Right lobe of liver (tissue), 6 donors: ENCODE data around the gene DIP2C. TPM values are rescaled to one million over a fixed set of nuclear protein-coding genes. Genes with fewer than 3 reads are reported as not detected.
A peak's percentile ranks its signal among the peaks of the same experiment; 100 is the strongest.

Experiments used
- ATAC-seq, 4 donors: fragments of 200-7000 bp; cut with Tn5 transposase; one replicate each; pipeline ENCODE4 v1.9.1; 2020; ENCODE audit warnings: mild to moderate bottlenecking in 4 of 4, moderate library complexity in 4 of 4
- DNase-seq, 3 donors: peaks; one replicate each; pipeline ENCODE4 v3.0.0-alpha.2; 2020
- H3K27ac ChIP-seq, 3 donors: fragments of 200-600 bp; one replicate each; pipeline ENCODE4 v1.8.0; 2022
- H3K27me3 ChIP-seq, 2 donors: fragments of 200-600 bp; one replicate each; pipeline ENCODE4 v1.8.0; 2022
- H3K36me3 ChIP-seq, 4 donors: fragments of 200-600 bp; sonication (generic) in 1 of 4; one replicate each; pipeline versions ENCODE4 v1.5.1 to v1.8.0; 2017 to 2022; ENCODE audit warnings: control low read depth in 1 of 4
- H3K4me1 ChIP-seq, 4 donors: fragments of 200-600 bp; sonication (generic) in 1 of 4; one replicate each; pipeline versions ENCODE4 v1.5.1 to v1.8.0; 2017 to 2022; ENCODE audit warnings: control low read depth in 1 of 4
- H3K4me3 ChIP-seq, 3 donors: fragments of 200-600 bp; one replicate each; pipeline ENCODE4 v1.8.0; 2022
- H3K9me3 ChIP-seq, 4 donors: fragments of 200-600 bp; sonication (generic) in 1 of 4; one replicate each; pipeline versions ENCODE4 v1.5.1 to v1.8.0; 2017 to 2022; ENCODE audit warnings: control low read depth in 1 of 4
- POLR2A ChIP-seq: fragments of 450-650 bp; IDR thresholded peaks from one replicate; pipeline ENCODE4 v1.6.1; 2017; ENCODE audit warnings: antibody characterized with exemption, mild to moderate bottlenecking
- WGBS: methylation state at CpG from one replicate; pipeline ENCODE4 v1.1.6; 2018; ENCODE audit warnings: low coverage, low lambda C conversion rate; ENCODE audit not compliant: insufficient coverage; ENCODE audit errors: missing lambda C conversion rate; 5-methylcytosine and 5-hydroxymethylcytosine counted together
- intact Hi-C, 2 donors: fragments of 100-400 bp; cut with DNase I; formaldehyde crosslinking; loops; one replicate each; pipeline versions ENCODE4 v1.11.2 to v1.14.1; 2022
- total RNA-seq, 6 experiments: library from RNA; depleted of rRNA in 2 of 6; stranded (reverse); fragments of >200 nt in 2 of 6; fragmentation: NEBNext Ultra II Directional in 3 of 6; extraction: Animal tissue kit (Norgen Biotek cat#: 25700) in 3 of 6; gene quantifications; one replicate each; pipeline versions ENCODE4 v1.1.0 to v1.2.4, GENCODE V29; 2016 to 2023
- TF ChIP-seq, protein P1 (sequence below), 4 donors: fragments of 200-600 bp in 3 of 4; fragments of 450-650 bp in 1 of 4; IDR thresholded peaks; one replicate each; pipeline versions ENCODE4 v1.5.1 to v1.8.0; 2016 to 2022; ENCODE audit warnings: antibody characterized with exemption in 4 of 4, mild to moderate bottlenecking in 2 of 4
- donor health status: DM: no; HTN: yes; CAD: no.
- donor health status: DM: no; HTN: no; CAD: no.
- donor health status: DM: no; HTN: no; CAD: no.
- donor health status: DM: no; HTN: yes; CAD: no.
- donor health status: DM: no; HTN: yes; CAD: no.

Gene DIP2C
- total RNA-seq, 6 experiments from 2014 or later: 8.0 to 13.5 (median 11.7) TPM

GRCh38 chr10:274866-275265 lies 414.6 kb downstream of the DIP2C start:
- Histone ChIP-seq H3K4me3 (no peak overlapping the region), H3K4me1 (no peaks in the 10 kb centered on the region), H3K36me3 (peaks cover 0 to 7% (median 0%) of the 10 kb centered on the region in 4 donors), H3K9me3 (no peaks in the 10 kb centered on the region), H3K27ac (no peak overlapping the region), H3K27me3 (no peaks in the 10 kb centered on the region)
- intact Hi-C loops: no loop called here
- ATAC-seq: no peak
- WGBS: 70% methylated on average over 2 of the region's 2 CpGs
- TF ChIP-seq, protein P1, sequence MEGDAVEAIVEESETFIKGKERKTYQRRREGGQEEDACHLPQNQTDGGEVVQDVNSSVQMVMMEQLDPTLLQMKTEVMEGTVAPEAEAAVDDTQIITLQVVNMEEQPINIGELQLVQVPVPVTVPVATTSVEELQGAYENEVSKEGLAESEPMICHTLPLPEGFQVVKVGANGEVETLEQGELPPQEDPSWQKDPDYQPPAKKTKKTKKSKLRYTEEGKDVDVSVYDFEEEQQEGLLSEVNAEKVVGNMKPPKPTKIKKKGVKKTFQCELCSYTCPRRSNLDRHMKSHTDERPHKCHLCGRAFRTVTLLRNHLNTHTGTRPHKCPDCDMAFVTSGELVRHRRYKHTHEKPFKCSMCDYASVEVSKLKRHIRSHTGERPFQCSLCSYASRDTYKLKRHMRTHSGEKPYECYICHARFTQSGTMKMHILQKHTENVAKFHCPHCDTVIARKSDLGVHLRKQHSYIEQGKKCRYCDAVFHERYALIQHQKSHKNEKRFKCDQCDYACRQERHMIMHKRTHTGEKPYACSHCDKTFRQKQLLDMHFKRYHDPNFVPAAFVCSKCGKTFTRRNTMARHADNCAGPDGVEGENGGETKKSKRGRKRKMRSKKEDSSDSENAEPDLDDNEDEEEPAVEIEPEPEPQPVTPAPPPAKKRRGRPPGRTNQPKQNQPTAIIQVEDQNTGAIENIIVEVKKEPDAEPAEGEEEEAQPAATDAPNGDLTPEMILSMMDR (IDR thresholded peaks at IDR 0.05): no peak
- no peak for TF ChIP-seq POLR2A
- no peak for DNase-seq

- no peak overlapping the region for H3K27ac ChIP-seq
- intact Hi-C loops: no loop called here
- no peak for TF ChIP-seq POLR2A
- TF ChIP-seq, protein P1 (IDR thresholded peaks at IDR 0.05): no peak
- no peaks in the 10 kb centered on the region for H3K9me3 ChIP-seq
- no peak overlapping the region for H3K4me3 ChIP-seq
- no peak for DNase-seq
- no peaks in the 10 kb centered on the region for H3K4me1 ChIP-seq
- 92% methylated on average over 6 of the region's 16 CpGs for WGBS
- H3K36me3 ChIP-seq: peaks cover 0 to 7% (median 0%) of the 10 kb centered on the region in 4 donors
- no peak for ATAC-seq
- no peaks in the 10 kb centered on the region for H3K27me3 ChIP-seq
These were observed 416.4 kb downstream of the DIP2C start for GRCh38 chr10:273088-273487.

DNA sequence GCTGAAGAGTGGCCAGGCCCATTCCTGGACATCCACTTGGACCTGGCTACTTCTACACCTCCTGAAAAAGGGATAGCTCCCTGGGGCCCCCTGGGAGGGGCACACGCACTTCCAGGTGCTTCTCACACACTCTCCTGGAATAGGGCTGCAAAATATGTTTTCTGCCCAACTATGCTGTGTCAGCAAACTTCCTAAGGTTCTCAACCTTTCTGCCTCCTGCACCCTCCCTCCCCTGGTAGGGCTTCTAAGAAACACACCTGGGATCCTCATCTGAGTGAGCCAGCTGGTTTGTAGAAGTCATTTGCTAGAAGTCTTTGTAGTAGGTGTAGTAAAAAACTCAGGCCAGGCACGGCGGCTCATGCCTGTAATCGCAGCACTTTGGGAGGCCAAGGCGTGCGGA lies 417.7 kb downstream of the DIP2C start:
- no peak for DNase-seq
- 96% methylated on average over 5 of the region's 6 CpGs for WGBS

DNA sequence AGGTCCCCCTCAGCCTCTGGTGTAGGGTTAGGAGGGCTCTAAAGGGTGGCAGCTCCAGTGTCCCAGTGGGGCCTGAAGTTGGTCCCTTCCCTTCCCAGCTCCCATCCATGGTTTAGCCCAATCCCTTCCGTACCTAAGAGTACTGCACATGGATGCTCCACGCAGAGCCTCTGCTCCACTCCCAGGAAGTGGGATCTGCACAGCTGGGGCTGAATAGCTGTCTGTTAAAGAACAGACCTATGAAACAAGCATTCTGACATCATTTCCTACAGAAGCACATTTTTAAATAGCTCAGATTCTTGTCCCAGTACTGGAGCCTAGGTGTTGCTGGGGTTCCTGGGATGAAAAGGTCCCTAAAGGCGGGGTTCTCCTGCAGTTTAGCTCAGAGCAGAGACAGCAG lies 418.3 kb downstream of the DIP2C start:
- H3K27ac ChIP-seq: no peak overlapping the region
- intact Hi-C loops: no loop called here
- TF ChIP-seq POLR2A: no peak
- TF ChIP-seq, protein P1 (IDR thresholded peaks at IDR 0.05): no peak
- H3K4me3 ChIP-seq: no peak overlapping the region
- H3K36me3 ChIP-seq: no peaks in the 10 kb centered on the region
- DNase-seq (no peak), ATAC-seq (peak in 1 of 4 donors; percentile 11)
- H3K9me3 ChIP-seq: no peaks in the 10 kb centered on the region
- no peaks in the 10 kb centered on the region for H3K27me3 ChIP-seq
- 100% methylated on average over 1 of the region's 3 CpGs for WGBS
- H3K4me1 ChIP-seq: no peaks in the 10 kb centered on the region

More for the DNA sequence above, 417.7 kb downstream of the DIP2C start:
- no peaks in the 10 kb centered on the region for H3K4me1 ChIP-seq
- peak in 1 of 4 donors; percentile 7 for ATAC-seq
- H3K9me3 ChIP-seq: no peaks in the 10 kb centered on the region
- no peak for TF ChIP-seq POLR2A
- TF ChIP-seq, protein P1 (IDR thresholded peaks at IDR 0.05): no peak
- H3K4me3 ChIP-seq: no peak overlapping the region
- H3K27ac ChIP-seq: no peak overlapping the region
- H3K36me3 ChIP-seq: peaks cover 0 to 2% (median 0%) of the 10 kb centered on the region in 4 donors
- intact Hi-C loops: no loop called here
- no peaks in the 10 kb centered on the region for H3K27me3 ChIP-seq
